Keratinocyte (primary cell): ENCODE results near the gene COPA.

Experiments used
- CTCF ChIP-seq, 3 experiments: IDR thresholded peaks in 1 of 3; conservative IDR thresholded peaks in 1 of 3; optimal IDR thresholded peaks in 1 of 3; 2 replicates in 2 of 3; 3 replicates in 1 of 3; pipeline versions ENCODE3 to v1.5.1; 2011; ENCODE audit warnings: low read length in 3 of 3, mild to moderate bottlenecking in 3 of 3, moderate library complexity in 2 of 3, control low read depth in 1 of 3, inconsistent platforms in 1 of 3; ENCODE audit not compliant: insufficient read depth in 2 of 3; ENCODE audit errors: extremely low read depth in 1 of 3
- EZH2 ChIP-seq: IDR thresholded peaks from one replicate; pipeline ENCODE4 v1.6.1; 2012; ENCODE audit warnings: inconsistent platforms, mild to moderate bottlenecking, low read length, moderate library complexity

- TF ChIP-seq EZH2 (no peak), CTCF (optimal IDR thresholded peaks at IDR 0.05 in 1 of 3, IDR thresholded peaks at IDR 0.05 in 1 of 3, conservative IDR thresholded peaks at IDR 0.05 in 1 of 3; ENCODE audit: extremely low read depth in 1 of 3, insufficient read depth in 2 of 3, low read length in 3 of 3) (no peak)
Observed at GRCh38 chr1:160325252-160325651, 17.8 kb downstream of the COPA start.
